ENCODE results near the gene VPS37C. TPM values are rescaled to one million over a fixed set of nuclear protein-coding genes. Genes with fewer than 3 reads are reported as not detected.

The VPS37C gene
- total RNA-seq, 4 donors from 2014 or later = 11.8 to 22.2 (median 13.6) TPM

- 54 to 61% methylated on average over 6 of the region's 6 CpGs for WGBS, 2 donors
- H3K27me3 ChIP-seq = no peaks in the 10 kb centered on the region
- no peaks in the 10 kb centered on the region for H3K36me3 ChIP-seq
- peaks cover 0 to 3% (median 0%) of the 10 kb centered on the region in 4 donors for H3K9me3 ChIP-seq
- no peak for DNase-seq (ENCODE audit: low spot score in 2 of 2)
- no peak for TF ChIP-seq POLR2A (IDR thresholded peaks at IDR 0.05)
- no peak for TF ChIP-seq EP300 (IDR thresholded peaks at IDR 0.05)
- TF ChIP-seq, protein P1, sequence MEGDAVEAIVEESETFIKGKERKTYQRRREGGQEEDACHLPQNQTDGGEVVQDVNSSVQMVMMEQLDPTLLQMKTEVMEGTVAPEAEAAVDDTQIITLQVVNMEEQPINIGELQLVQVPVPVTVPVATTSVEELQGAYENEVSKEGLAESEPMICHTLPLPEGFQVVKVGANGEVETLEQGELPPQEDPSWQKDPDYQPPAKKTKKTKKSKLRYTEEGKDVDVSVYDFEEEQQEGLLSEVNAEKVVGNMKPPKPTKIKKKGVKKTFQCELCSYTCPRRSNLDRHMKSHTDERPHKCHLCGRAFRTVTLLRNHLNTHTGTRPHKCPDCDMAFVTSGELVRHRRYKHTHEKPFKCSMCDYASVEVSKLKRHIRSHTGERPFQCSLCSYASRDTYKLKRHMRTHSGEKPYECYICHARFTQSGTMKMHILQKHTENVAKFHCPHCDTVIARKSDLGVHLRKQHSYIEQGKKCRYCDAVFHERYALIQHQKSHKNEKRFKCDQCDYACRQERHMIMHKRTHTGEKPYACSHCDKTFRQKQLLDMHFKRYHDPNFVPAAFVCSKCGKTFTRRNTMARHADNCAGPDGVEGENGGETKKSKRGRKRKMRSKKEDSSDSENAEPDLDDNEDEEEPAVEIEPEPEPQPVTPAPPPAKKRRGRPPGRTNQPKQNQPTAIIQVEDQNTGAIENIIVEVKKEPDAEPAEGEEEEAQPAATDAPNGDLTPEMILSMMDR (IDR thresholded peaks at IDR 0.05) = no peak
- no peak overlapping the region for H3K27ac ChIP-seq
- no peak overlapping the region for H3K4me3 ChIP-seq
- no peaks in the 10 kb centered on the region for H3K4me1 ChIP-seq
Observed at GRCh38 chr11:61176446-61176845, 15.2 kb upstream of the VPS37C start.

- 81 to 89% methylated on average over 6 of the region's 6 CpGs for WGBS, 2 donors
- TF ChIP-seq, protein P1 (IDR thresholded peaks at IDR 0.05) = no peak
- TF ChIP-seq EP300 (IDR thresholded peaks at IDR 0.05) (no peak), POLR2A (IDR thresholded peaks at IDR 0.05) (no peak)
- Histone ChIP-seq H3K27ac (no peak overlapping the region), H3K9me3 (peaks cover 0 to 3% (median 0%) of the 10 kb centered on the region in 4 donors), H3K4me1 (no peaks in the 10 kb centered on the region), H3K36me3 (no peaks in the 10 kb centered on the region), H3K27me3 (no peaks in the 10 kb centered on the region), H3K4me3 (no peak overlapping the region)
- DNase-seq (ENCODE audit: low spot score in 2 of 2) = no peak
Observed at GRCh38 chr11:61174949-61175348, 13.7 kb upstream of the VPS37C start.

- Histone ChIP-seq H3K27ac (no peak overlapping the region), H3K9me3 (peaks cover 0 to 3% (median 0%) of the 10 kb centered on the region in 4 donors), H3K27me3 (peaks cover 0 to under 1% of the 10 kb centered on the region in 2 donors), H3K4me3 (no peak overlapping the region), H3K36me3 (no peaks in the 10 kb centered on the region), H3K4me1 (no peaks in the 10 kb centered on the region)
- TF ChIP-seq POLR2A (IDR thresholded peaks at IDR 0.05) (no peak), EP300 (IDR thresholded peaks at IDR 0.05) (no peak)
- DNase-seq (ENCODE audit: low spot score in 2 of 2) = no peak
- WGBS, 2 donors = 76 to 77% methylated on average over 4 to 5 of the region's 6 CpGs
Observed at GRCh38 chr11:61174273-61174672, 13.0 kb upstream of the VPS37C start.

DNA sequence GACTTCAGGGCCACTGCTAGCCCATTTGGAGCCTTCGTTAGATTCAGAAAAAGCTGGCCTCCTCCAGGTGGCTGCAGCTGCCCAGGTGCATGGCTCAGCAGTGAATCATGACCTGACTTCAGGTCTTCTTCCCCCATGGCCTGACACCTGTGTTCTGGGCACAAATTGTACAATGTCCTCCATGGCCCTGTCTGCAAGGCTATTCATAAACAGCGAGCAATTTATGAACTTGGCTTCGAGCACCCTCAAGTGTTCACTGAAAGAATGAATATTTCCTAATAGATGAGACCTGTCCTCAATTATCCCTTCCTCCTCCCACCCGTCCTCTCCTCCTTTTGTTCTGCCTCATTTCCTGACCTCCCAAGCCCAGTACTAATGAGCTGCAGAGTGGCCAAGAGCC, 12.2 kb upstream of the VPS37C start:
- Histone ChIP-seq H3K4me3 (no peak overlapping the region), H3K27me3 (peaks cover 0 to 5% of the 10 kb centered on the region in 2 donors), H3K27ac (no peak overlapping the region), H3K9me3 (peaks cover 0 to 3% (median 0%) of the 10 kb centered on the region in 4 donors), H3K4me1 (no peaks in the 10 kb centered on the region), H3K36me3 (no peaks in the 10 kb centered on the region)
- TF ChIP-seq EP300 (IDR thresholded peaks at IDR 0.05) = no peak
- TF ChIP-seq POLR2A (IDR thresholded peaks at IDR 0.05) = no peak
- TF ChIP-seq, protein P1 (IDR thresholded peaks at IDR 0.05) = no peak
- 69 to 72% methylated on average over 4 of the region's 4 CpGs for WGBS, 2 donors
- DNase-seq (ENCODE audit: low spot score in 2 of 2) = no peak

DNA sequence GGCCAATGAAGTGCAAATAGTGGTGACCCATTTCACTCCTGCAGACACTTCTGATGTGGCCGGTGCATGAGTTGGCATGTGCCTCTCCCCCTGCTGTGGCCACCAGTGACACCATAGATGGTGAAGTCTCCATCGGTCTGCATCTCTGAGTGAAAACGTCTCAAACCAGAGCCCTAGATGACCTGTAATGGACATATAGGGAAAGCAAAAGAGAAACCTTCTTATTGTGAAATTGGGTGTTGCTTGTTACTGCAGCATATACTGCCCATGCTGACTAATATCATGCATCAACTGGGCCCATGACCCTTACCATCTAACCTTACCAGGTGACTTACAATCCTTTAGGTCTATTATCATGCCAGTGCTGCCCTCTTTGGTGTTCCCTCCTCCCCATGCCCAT, 11.7 kb upstream of the VPS37C start:
- TF ChIP-seq, protein P1 (IDR thresholded peaks at IDR 0.05) = no peak
- no peak for TF ChIP-seq EP300 (IDR thresholded peaks at IDR 0.05)
- TF ChIP-seq POLR2A (IDR thresholded peaks at IDR 0.05) = no peak
- Histone ChIP-seq H3K4me3 (no peak overlapping the region), H3K9me3 (peaks cover 0 to 3% (median 0%) of the 10 kb centered on the region in 4 donors), H3K27ac (no peak overlapping the region), H3K27me3 (peaks cover 0 to 5% of the 10 kb centered on the region in 2 donors), H3K4me1 (no peaks in the 10 kb centered on the region), H3K36me3 (no peaks in the 10 kb centered on the region)
- 88 to 93% methylated on average over 3 of the region's 3 CpGs for WGBS, 2 donors
- no peak for DNase-seq (ENCODE audit: low spot score in 2 of 2)

DNA sequence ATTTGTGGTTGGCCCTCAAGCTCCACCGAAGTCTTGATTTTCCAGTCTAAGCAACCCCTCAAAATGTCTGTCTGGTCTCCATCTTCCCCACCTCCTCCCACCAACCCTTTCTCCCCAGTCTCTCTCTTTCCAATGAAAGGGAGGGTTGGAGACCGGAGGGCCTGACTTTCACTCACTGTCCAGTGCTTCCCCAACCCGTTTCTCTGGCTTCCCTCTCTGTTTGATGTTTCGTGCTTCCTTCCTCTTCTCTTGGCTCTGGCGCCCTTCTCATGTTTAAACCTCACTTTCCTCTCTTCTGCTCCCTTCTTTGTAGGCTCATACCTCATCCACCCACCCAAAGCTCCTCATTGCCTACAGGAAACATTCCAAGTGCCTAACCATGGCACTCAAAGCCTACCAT, 11.1 kb upstream of the VPS37C start:
- no peaks in the 10 kb centered on the region for H3K4me1 ChIP-seq
- H3K27me3 ChIP-seq = peaks cover 0 to 5% of the 10 kb centered on the region in 2 donors
- H3K4me3 ChIP-seq = no peak overlapping the region
- no peak for TF ChIP-seq POLR2A (IDR thresholded peaks at IDR 0.05)
- TF ChIP-seq, protein P1 (IDR thresholded peaks at IDR 0.05) = no peak
- H3K27ac ChIP-seq = no peak overlapping the region
- DNase-seq (ENCODE audit: low spot score in 2 of 2) = no peak
- no peaks in the 10 kb centered on the region for H3K36me3 ChIP-seq
- 70 to 72% methylated on average over 5 of the region's 5 CpGs for WGBS, 2 donors
- peaks cover 0 to 3% (median 0%) of the 10 kb centered on the region in 4 donors for H3K9me3 ChIP-seq

Data from tibial nerve (tissue), 4 donors.